Amniotic epithelial cell (primary cell): ENCODE data around the gene JOSD2.
A peak's percentile ranks its signal among the peaks of the same experiment; 100 is the strongest.

Source experiments
- DNase-seq: peaks from one replicate; pipeline ENCODE4 v3.0.0-alpha.2; 2010; ENCODE audit warnings: low read depth

Gene JOSD2

GRCh38 chr19:50493171-50493570 lies 17.8 kb downstream of the JOSD2 start:
- DNase-seq: no peak

DNA sequence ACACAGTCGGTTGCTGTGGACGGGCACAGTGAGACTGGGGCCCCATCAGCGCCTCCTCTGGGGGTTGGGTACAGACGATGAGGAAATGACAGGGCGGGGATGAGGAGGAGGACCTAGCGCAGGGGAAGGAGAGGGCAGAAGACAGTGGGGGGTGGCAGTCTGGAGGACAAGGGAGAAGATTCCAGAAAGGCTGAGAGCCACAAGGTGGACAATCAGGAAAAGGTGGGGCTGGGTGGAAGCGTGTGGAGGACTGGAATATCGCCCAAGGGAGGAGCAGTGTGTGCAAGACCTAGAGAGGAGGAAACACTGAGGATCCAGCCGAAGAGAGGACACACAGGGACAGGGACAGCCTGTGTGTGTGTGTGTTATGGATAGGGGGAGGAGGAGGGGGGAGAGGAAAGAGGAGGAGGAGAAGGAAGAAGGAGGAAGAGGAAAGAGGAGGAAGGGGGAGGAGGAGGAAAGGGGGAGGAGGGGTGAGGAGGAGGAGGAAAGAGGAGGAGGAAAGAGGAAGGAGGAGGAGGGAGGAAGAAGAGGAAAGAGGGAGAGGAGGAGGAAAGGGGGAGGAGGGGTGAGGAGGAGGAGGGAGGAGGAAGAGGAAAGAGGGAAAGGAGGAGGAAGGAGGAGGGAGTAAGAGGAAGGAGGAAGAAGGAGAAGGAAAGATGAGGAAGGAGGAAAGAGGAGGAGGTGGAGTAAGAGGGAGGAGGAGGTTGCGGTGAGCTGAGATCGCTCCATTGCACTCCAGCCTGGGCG lies 18.5 kb downstream of the JOSD2 start:
- no peak for DNase-seq

GRCh38 chr19:50490991-50491472 lies 20.0 kb downstream of the JOSD2 start:
- no peak for DNase-seq

- no peak for DNase-seq
These were observed 20.6 kb downstream of the JOSD2 start for GRCh38 chr19:50490411-50490811.

- DNase-seq: no peak
These were observed 21.5 kb downstream of the JOSD2 start for GRCh38 chr19:50489461-50490011.

- no peak for DNase-seq
These were observed 22.4 kb downstream of the JOSD2 start for GRCh38 chr19:50488389-50489194.

- peak; percentile 48 for DNase-seq
These were observed 24.0 kb downstream of the JOSD2 start for GRCh38 chr19:50486823-50487515.

- DNase-seq: no peak
These were observed 25.6 kb downstream of the JOSD2 start for GRCh38 chr19:50485284-50485955.

GRCh38 chr19:50482916-50483315 lies 28.1 kb downstream of the JOSD2 start:
- DNase-seq: no peak

GRCh38 chr19:50482271-50482855 lies 28.6 kb downstream of the JOSD2 start:
- no peak for DNase-seq

DNA sequence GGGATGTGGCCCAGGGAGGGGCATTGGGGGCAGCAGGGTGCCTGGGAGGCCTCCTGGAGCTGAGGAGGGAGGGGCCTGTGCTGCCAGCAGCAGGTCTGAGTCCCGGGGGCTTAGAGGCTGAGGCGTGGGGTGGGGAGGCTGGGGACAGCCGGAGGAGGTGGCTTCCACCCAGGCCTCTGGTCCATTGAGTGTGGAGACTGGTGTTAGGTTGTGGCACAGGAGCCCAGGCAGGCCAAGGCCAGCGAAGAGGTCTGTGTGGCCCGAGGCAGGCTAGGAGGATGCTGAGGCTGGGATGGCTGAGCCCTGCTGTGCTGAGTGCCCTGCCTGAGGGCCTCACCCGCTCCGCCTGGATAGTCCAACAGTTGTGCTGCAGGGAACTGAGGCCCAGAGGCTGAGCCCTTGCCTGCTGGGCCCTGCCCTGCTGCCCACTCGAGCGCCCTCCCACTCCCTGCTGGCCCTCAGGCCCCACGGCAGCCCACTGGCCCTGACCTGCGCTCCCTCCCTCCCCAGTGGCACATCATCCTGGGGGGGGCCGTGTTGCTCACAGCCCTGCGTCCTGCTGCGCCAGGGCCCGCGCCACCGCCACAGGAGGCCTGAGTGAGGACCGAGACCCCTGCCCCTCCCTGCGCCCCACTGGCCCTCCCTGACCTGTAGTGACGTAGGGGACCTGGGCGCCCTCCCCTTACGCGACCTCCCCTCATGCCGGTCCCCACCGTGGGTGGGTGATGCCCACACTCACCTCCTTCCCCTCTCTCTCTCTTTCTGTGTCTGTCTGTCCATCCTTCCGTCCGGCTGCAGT lies 29.4 kb downstream of the JOSD2 start:
- DNase-seq: no peak

DNA sequence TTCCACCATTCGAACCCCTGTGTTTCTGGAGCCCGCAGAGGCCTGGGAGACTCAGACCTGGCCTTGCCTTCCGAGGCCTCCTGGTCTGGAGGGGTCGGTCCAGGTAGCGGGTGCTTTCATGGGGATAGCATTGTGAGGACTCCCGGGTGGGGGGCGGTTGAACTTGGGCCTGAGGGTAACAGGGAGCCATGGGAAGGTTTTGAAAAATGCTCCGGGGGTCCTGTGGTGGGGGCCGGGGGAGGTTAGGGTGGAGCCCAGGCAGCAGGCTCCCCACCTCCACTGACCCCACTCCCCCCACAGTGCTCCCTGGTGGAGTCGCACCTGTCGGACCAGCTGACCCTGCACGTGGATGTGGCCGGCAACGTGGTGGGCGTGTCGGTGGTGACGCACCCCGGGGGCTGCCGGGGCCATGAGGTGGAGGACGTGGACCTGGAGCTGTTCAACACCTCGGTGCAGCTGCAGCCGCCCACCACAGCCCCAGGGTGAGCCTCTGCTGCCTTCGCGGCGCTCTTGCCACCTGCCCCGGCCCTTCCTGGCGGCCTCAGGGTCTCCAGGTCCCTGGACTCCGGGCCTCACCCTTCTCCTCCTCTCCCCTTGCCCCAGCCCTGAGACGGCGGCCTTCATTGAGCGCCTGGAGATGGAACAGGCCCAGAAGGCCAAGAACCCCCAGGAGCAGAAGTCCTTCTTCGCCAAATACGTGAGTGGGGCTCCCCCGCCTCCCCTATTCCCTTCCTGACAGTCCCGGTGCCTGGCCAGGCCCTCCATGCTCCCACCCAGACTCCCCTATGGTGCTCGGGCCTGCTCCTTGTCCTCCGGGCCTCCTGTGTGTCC lies 30.5 kb downstream of the JOSD2 start:
- no peak for DNase-seq

- DNase-seq: no peak
These were observed 31.2 kb downstream of the JOSD2 start for GRCh38 chr19:50479761-50480251.

DNA sequence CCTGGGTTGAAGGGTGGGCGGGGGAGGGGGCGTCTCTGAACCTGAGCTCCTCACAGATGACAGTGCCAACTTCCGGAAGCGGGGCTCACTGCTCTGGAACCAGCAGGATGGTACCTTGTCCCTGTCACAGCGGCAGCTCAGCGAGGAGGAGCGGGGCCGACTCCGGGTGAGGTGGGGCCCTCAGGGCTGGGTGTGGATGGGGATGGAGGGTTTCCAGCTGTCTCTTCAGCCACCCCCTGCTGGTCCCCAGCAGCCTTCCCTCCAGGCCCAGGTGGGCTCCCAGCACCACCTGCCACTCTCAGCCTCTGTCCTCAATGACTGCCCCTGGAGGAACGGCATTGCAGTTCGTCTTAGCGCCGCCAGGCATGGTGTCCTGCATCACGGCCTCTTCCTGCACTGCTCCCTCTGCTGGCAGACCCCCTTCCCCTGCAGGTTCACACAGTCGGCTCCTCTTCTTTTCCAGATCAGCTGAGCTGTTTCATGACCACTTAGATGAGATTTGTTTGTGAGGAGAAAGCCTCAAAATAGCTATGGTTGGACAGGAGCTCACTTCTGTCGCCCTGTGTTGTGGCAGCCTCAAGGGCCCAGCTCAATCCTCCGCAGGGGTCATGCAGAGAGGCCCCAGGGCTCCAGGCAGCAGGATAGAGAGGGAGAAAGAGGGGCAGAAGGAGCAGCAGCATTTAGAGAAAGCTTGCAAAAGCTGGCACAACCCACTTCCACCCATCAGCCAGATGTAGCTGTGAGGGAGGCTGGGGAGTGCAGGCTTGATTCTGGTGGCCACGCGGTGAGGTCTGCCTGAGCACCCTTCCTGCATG lies 31.9 kb downstream of the JOSD2 start:
- DNase-seq: no peak

- DNase-seq: no peak
These were observed 33.1 kb downstream of the JOSD2 start for GRCh38 chr19:50477751-50478515.

DNA sequence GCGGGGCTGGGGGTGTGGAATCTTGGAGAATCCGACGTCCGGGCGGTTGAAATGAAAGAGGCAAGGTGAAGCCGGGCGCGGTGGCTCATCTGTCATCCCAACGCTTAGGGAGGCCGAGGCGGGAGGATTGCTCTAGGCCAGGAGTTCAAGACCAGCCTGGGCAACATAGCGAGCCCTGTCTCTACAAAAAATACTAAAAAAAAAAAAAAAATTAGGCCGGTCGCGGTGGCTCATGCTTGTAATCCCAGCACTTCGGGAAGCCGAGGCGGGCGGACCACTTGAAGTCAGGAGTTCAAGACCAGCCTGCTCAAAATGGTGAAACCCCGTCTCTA lies 34.1 kb downstream of the JOSD2 start:
- no peak for DNase-seq

DNA sequence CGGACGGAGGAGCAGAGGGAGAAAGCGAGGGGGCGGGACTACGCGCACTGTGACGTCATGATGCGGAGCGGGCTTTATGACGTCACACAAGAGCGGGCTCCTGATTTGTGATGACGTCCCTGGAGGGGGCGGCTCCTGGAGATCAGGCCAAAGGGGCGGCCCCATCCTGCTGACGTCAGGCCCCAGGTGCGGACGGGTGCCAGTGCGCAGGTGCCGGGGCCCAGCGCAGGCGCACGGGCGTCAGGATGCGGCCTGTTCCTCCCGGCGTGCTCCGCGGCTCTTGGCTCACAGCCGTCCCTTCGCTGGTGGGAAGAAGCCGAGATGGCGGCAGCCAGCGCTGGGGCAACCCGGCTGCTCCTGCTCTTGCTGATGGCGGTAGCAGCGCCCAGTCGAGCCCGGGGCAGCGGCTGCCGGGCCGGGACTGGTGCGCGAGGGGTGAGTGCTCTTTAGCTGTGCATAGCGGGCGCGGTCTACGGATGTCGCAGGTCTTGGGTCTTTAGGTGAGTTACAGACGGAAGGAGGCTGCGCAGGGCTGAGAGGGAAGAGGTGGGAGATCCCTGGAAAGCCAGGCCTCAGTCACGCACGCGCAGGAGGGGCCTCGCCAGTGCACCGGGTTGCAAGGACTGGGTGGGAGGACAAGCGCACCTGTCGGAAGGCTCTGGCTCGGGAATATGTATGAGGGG lies 34.6 kb downstream of the JOSD2 start, which contains the start of the genes EMC10 and GARIN5A:
Gene EMC10, plus strand, starts transcription at position 284 of the 683 bp plus-strand sequence. Its CDS starts 38 bp downstream, at position 322.
Gene GARIN5A, minus strand, starts transcription at position 625 of the 683 bp plus-strand sequence. Its CDS starts 460 bp downstream, at position 165.
- DNase-seq: peak; percentile 92
